GM21723 (cell line): ENCODE data around the gene TRIM17.

Experiments
- ATAC-seq: cut with Tn5 transposase; IDR thresholded peaks from one replicate; pipeline ENCODE4 v1.9.1; 2021; ENCODE audit warnings: mild to moderate bottlenecking, moderate library complexity; ENCODE audit not compliant: unreplicated experiment

Gene TRIM17

GRCh38 chr1:228369608-228370438, 46.8 kb downstream of the TRIM17 start:
- no peak for ATAC-seq

- no peak for ATAC-seq
These were observed 47.7 kb downstream of the TRIM17 start for GRCh38 chr1:228368801-228369607.

GRCh38 chr1:228367798-228368791, 48.6 kb downstream of the TRIM17 start:
- no peak for ATAC-seq

GRCh38 chr1:228366866-228367741, 49.6 kb downstream of the TRIM17 start:
- ATAC-seq = no peak

- ATAC-seq = no peak
These were observed 50.4 kb downstream of the TRIM17 start for GRCh38 chr1:228366062-228366865.

- ATAC-seq = no peak
These were observed 51.2 kb downstream of the TRIM17 start for GRCh38 chr1:228365271-228366061.

GRCh38 chr1:228364706-228365213, 51.9 kb downstream of the TRIM17 start:
- ATAC-seq = no peak

- no peak for ATAC-seq
These were observed 52.5 kb downstream of the TRIM17 start for GRCh38 chr1:228364068-228364705.

- no peak for ATAC-seq
These were observed 53.0 kb downstream of the TRIM17 start for GRCh38 chr1:228363686-228364067.

- ATAC-seq = no peak
These were observed 53.7 kb downstream of the TRIM17 start for GRCh38 chr1:228362884-228363450.

- no peak for ATAC-seq
These were observed 54.3 kb downstream of the TRIM17 start for GRCh38 chr1:228362141-228362883.

GRCh38 chr1:228361314-228362140, 55.1 kb downstream of the TRIM17 start:
- ATAC-seq = no peak

GRCh38 chr1:228360533-228361313, 55.9 kb downstream of the TRIM17 start:
- ATAC-seq = no peak

GRCh38 chr1:228359613-228360532, 56.8 kb downstream of the TRIM17 start:
- no peak for ATAC-seq
